Esophagus squamous epithelium (tissue), 5 donors: ENCODE measurements around the gene CIRBP. TPM values are rescaled to one million over a fixed set of nuclear protein-coding genes. Genes with fewer than 3 reads are reported as not detected.

Experiments used
- DNase-seq: peaks from one replicate; lab custom pipeline; 2025; lab: John Stamatoyannopoulos, UW
- H3K27ac ChIP-seq, 4 donors: fragments of 200-600 bp; sonication (generic); one replicate each; pipeline ENCODE4 v1.5.1; 2016 to 2019; ENCODE audit warnings: mild to moderate bottlenecking in 1 of 4
- H3K27me3 ChIP-seq, 4 donors: fragments of 200-600 bp; sonication (generic); 1 replicate in 3 of 4; 2 replicates in 1 of 4; pipeline versions ENCODE4 v1.5.1 to v1.6.0; 2017 to 2021; ENCODE audit warnings: antibody characterized with exemption in 1 of 4
- H3K36me3 ChIP-seq, 3 donors: fragments of 200-600 bp; sonication (generic); one replicate each; pipeline ENCODE4 v1.5.1; 2016 to 2019
- H3K4me1 ChIP-seq, 3 donors: fragments of 200-600 bp; sonication (generic); one replicate each; pipeline ENCODE4 v1.5.1; 2017 to 2019
- H3K4me3 ChIP-seq, 4 donors: fragments of 200-600 bp; sonication (generic); 1 replicate in 3 of 4; 2 replicates in 1 of 4; pipeline ENCODE4 v1.5.1; 2016 to 2019; ENCODE audit warnings: mild to moderate bottlenecking in 2 of 4, moderate library complexity in 1 of 4
- H3K9me3 ChIP-seq, 3 donors: fragments of 200-600 bp; sonication (generic); one replicate each; pipeline ENCODE4 v1.5.1; 2016 to 2019
- CTCF ChIP-seq, 6 experiments: fragments of 450-650 bp in 4 of 6; fragments of 200-600 bp in 2 of 6; sonication (generic) in 2 of 6; IDR thresholded peaks; one replicate each; pipeline ENCODE4 v1.5.1; 2016 to 2019; ENCODE audit warnings: antibody characterized with exemption in 6 of 6, mild to moderate bottlenecking in 4 of 6, moderate library complexity in 4 of 6
- POLR2A ChIP-seq, 4 donors: fragments of 450-650 bp; IDR thresholded peaks; one replicate each; pipeline ENCODE4 v1.6.1; 2017; ENCODE audit warnings: antibody characterized with exemption in 4 of 4, mild to moderate bottlenecking in 4 of 4, moderate library complexity in 3 of 4
- WGBS, 2 donors: methylation state at CpG; one replicate each; pipeline ENCODE4 v1.1.5; 2018; 5-methylcytosine and 5-hydroxymethylcytosine counted together
- intact Hi-C: fragments of 100-400 bp; cut with DNase I; formaldehyde crosslinking; loops from one replicate; pipeline ENCODE4 v1.15.0; 2022
- total RNA-seq, 4 donors: library from RNA; depleted of rRNA; stranded (reverse); fragments of >200 nt; gene quantifications; one replicate each; pipeline ENCODE4 v1.1.0, GENCODE V29; 2016
- donor health status: DM: yes; HTN: yes; CAD: no.

The CIRBP gene
- 100 to 1,000 TPM; 116 to 415 (median 238) TPM for total RNA-seq

- peak within 1 kb of the TSS; percentile 98 to 100 (median 99) for H3K27ac ChIP-seq
- no CpG with 5 or more reads among the region's 50 CpGs for WGBS, 2 donors
These were observed at the start of gene CIRBP for GRCh38 chr19:1269065-1269477. TSS of gene CIRBP (plus strand) at chr19:1269332. CDS start at chr19:1270934, 1,602 bp downstream.

GRCh38 chr19:1219786-1220476 lies 49.2 kb upstream of the CIRBP start:
- intact Hi-C loops = no loop called here
- DNase-seq = no peak
- Histone ChIP-seq H3K27me3 (no peaks in the 10 kb centered on the region), H3K27ac (no peak overlapping the region), H3K4me1 (peaks cover 20 to 83% (median 42%) of the 10 kb centered on the region in 3 donors), H3K36me3 (peaks cover 28 to 72% (median 38%) of the 10 kb centered on the region in 3 donors), H3K4me3 (no peak overlapping the region), H3K9me3 (no peaks in the 10 kb centered on the region)
- no peak for TF ChIP-seq POLR2A (IDR thresholded peaks at IDR 0.05)
- TF ChIP-seq CTCF (IDR thresholded peaks at IDR 0.05) = no peak
- 86 to 93% methylated on average over 3 to 7 of the region's 19 CpGs for WGBS, 2 donors

More at GRCh38 chr19:1269065-1269477, at the start of gene CIRBP:
- TF ChIP-seq CTCF (IDR thresholded peaks at IDR 0.05) (peak in 2 of 6 experiments; percentile 1 to 5), POLR2A (IDR thresholded peaks at IDR 0.05) (peak in 3 of 4 donors; percentile 98 to 99 (median 99))
- Histone ChIP-seq H3K9me3 (no peaks in the 10 kb centered on the region), H3K36me3 (peaks cover 14 to 40% (median 17%) of the 10 kb centered on the region in 3 donors), H3K4me1 (peaks cover 74 to 94% (median 78%) of the 10 kb centered on the region in 3 donors), H3K4me3 (peak within 1 kb of the TSS; percentile 64 to 95 (median 77)), H3K27me3 (no peaks in the 10 kb centered on the region)
- intact Hi-C loops = no loop called here
- peak; percentile 99 for DNase-seq

- no peak for TF ChIP-seq CTCF (IDR thresholded peaks at IDR 0.05)
- 77% methylated on average over 12 of the region's 33 CpGs; no CpG with 5 or more reads in 1 of the 2 donors for WGBS, 2 donors
- Histone ChIP-seq H3K4me1 (peaks cover 14 to 77% (median 37%) of the 10 kb centered on the region in 3 donors), H3K4me3 (no peak overlapping the region), H3K9me3 (no peaks in the 10 kb centered on the region), H3K27me3 (no peaks in the 10 kb centered on the region), H3K36me3 (peaks cover 28 to 77% (median 38%) of the 10 kb centered on the region in 3 donors), H3K27ac (no peak overlapping the region)
- intact Hi-C loops = no loop called here
- DNase-seq = no peak
These were observed 48.6 kb upstream of the CIRBP start for GRCh38 chr19:1220477-1220930.

GRCh38 chr19:1220976-1221903 lies 47.9 kb upstream of the CIRBP start:
- Histone ChIP-seq H3K27me3 (no peaks in the 10 kb centered on the region), H3K36me3 (peaks cover 29 to 85% (median 38%) of the 10 kb centered on the region in 3 donors), H3K9me3 (no peaks in the 10 kb centered on the region), H3K4me3 (no peak overlapping the region), H3K27ac (peak overlapping the region in 1 of 4 donors; percentile 9), H3K4me1 (peaks cover 8 to 69% (median 29%) of the 10 kb centered on the region in 3 donors)
- TF ChIP-seq CTCF (IDR thresholded peaks at IDR 0.05) (peak in 4 of 6 experiments; percentile 37 to 59 (median 53)), POLR2A (IDR thresholded peaks at IDR 0.05) (no peak)
- 87 to 89% methylated on average over 4 to 7 of the region's 38 CpGs for WGBS, 2 donors
- no peak for DNase-seq
- intact Hi-C loops = no loop called here
